Gastroesophageal sphincter (tissue), 4 donors: ENCODE data around the gene ZBTB40. TPM values are rescaled to one million over a fixed set of nuclear protein-coding genes. Genes with fewer than 3 reads are reported as not detected.

Experiments
- ATAC-seq: fragments of 150-250 bp; one replicate; pipeline ENCODE4 v1.9.1; 2016; ENCODE audit warnings: mild to moderate bottlenecking, moderate library complexity
- H3K27ac ChIP-seq, 4 donors: fragments of 200-600 bp; sonication (generic) in 3 of 4; 1 replicate in 3 of 4; 2 replicates in 1 of 4; pipeline ENCODE4 v1.5.1; 2016 to 2019
- H3K27me3 ChIP-seq: fragments of 200-600 bp; sonication (generic); one replicate; pipeline ENCODE4 v1.5.1; 2019
- H3K36me3 ChIP-seq, 2 donors: fragments of 200-600 bp; sonication (generic); one replicate each; pipeline ENCODE4 v1.5.1; 2019; ENCODE audit warnings: control low read depth in 1 of 2
- H3K4me1 ChIP-seq, 3 donors: fragments of 200-600 bp; sonication (generic); 1 replicate in 2 of 3; 2 replicates in 1 of 3; pipeline ENCODE4 v1.5.1; 2016 to 2019; ENCODE audit warnings: control low read depth in 2 of 3
- H3K4me3 ChIP-seq, 2 donors: fragments of 200-600 bp; sonication (generic); one replicate each; pipeline ENCODE4 v1.5.1; 2019; ENCODE audit warnings: mild to moderate bottlenecking in 1 of 2, moderate library complexity in 1 of 2
- H3K9me3 ChIP-seq, 3 donors: fragments of 200-600 bp; sonication (generic); one replicate each; pipeline ENCODE4 v1.5.1; 2017 to 2019; ENCODE audit warnings: control low read depth in 2 of 3
- EP300 ChIP-seq: sonication (generic); formaldehyde crosslinking; IDR thresholded peaks from one replicate; pipeline ENCODE4 v1.6.1; 2017; ENCODE audit warnings: antibody characterized with exemption, mild to moderate bottlenecking
- POLR2A ChIP-seq, 2 donors: fragments of 450-650 bp; IDR thresholded peaks; one replicate each; pipeline ENCODE4 v1.6.1; 2017; ENCODE audit warnings: antibody characterized with exemption in 2 of 2, mild to moderate bottlenecking in 2 of 2, moderate library complexity in 1 of 2
- POLR2AphosphoS5 ChIP-seq: sonication (generic); formaldehyde crosslinking; IDR thresholded peaks from one replicate; pipeline ENCODE4 v1.6.1; 2017; ENCODE audit warnings: antibody characterized with exemption
- WGBS, 2 donors: methylation state at CpG; one replicate each; pipeline ENCODE4 v1.1.5; 2018; ENCODE audit warnings: low coverage in 1 of 2; 5-methylcytosine and 5-hydroxymethylcytosine counted together
- total RNA-seq, 4 donors: library from RNA; depleted of rRNA; stranded (reverse); fragments of >200 nt; gene quantifications; one replicate each; pipeline ENCODE4 v1.1.0, GENCODE V29; 2016
- TF ChIP-seq, protein P1 (sequence below), 4 experiments: fragments of 200-600 bp in 2 of 4; fragments of 450-650 bp in 2 of 4; sonication (generic) in 1 of 4; IDR thresholded peaks; one replicate each; pipeline ENCODE4 v1.5.1; 2017 to 2019; ENCODE audit warnings: antibody characterized with exemption in 4 of 4, mild to moderate bottlenecking in 2 of 4, moderate library complexity in 2 of 4

The ZBTB40 gene
- total RNA-seq, 4 donors from 2014 or later, result 13.8 to 28.2 (median 18.4) TPM

DNA sequence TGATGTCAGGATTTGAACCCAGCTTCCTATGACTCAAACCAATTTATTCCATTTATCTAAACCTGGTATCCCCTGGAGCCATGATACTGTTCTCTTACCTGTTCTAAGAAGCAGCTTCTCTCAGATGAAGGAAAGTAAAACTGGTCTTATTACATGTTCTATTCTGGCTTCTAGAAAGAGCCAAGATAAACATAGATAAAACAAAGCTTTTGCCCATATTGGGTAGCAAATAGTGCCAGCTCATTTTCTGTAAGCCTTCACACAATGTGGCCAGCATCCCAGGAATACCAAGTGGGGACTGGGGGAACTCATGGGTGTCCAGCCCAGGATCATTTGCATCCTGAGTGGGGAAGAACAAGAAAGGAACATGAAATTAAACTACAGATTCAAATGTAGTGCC is 58.2 kb downstream of the ZBTB40 start:
- Histone ChIP-seq H3K9me3 (no peaks in the 10 kb centered on the region), H3K4me1 (no peaks in the 10 kb centered on the region), H3K27me3 (no peaks in the 10 kb centered on the region), H3K36me3 (peaks cover 6 to 98% of the 10 kb centered on the region in 2 donors), H3K4me3 (no peak overlapping the region), H3K27ac (peak overlapping the region in 1 of 4 donors; percentile 52)
- ATAC-seq, result no peak
- TF ChIP-seq POLR2A (IDR thresholded peaks at IDR 0.05) (no peak), EP300 (no peak), POLR2AphosphoS5 (peak; percentile 32)
- TF ChIP-seq, protein P1, sequence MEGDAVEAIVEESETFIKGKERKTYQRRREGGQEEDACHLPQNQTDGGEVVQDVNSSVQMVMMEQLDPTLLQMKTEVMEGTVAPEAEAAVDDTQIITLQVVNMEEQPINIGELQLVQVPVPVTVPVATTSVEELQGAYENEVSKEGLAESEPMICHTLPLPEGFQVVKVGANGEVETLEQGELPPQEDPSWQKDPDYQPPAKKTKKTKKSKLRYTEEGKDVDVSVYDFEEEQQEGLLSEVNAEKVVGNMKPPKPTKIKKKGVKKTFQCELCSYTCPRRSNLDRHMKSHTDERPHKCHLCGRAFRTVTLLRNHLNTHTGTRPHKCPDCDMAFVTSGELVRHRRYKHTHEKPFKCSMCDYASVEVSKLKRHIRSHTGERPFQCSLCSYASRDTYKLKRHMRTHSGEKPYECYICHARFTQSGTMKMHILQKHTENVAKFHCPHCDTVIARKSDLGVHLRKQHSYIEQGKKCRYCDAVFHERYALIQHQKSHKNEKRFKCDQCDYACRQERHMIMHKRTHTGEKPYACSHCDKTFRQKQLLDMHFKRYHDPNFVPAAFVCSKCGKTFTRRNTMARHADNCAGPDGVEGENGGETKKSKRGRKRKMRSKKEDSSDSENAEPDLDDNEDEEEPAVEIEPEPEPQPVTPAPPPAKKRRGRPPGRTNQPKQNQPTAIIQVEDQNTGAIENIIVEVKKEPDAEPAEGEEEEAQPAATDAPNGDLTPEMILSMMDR (IDR thresholded peaks at IDR 0.05), result no peak

DNA sequence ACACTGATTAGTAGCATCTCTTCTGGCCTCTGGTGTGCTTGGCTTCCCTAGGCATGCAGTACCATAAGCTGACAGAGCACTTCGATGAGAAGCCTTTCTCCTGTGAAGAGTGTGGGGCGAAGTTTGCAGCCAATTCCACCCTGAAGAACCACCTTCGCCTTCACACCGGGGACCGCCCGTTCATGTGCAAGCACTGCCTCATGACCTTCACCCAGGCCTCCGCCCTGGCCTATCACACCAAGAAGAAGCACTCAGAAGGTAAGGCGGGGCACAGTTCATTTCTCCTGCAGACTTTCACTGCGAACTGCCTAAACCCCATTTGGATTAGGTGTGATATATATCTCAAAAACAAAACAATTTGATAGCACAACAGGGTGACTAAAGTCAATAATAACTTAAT is 61.2 kb downstream of the ZBTB40 start:
- Histone ChIP-seq H3K27ac (no peak overlapping the region), H3K4me1 (peaks cover 0 to 6% (median 0%) of the 10 kb centered on the region in 3 donors), H3K36me3 (peaks cover 3 to 100% of the 10 kb centered on the region in 2 donors), H3K9me3 (no peaks in the 10 kb centered on the region), H3K4me3 (no peak overlapping the region), H3K27me3 (no peaks in the 10 kb centered on the region)
- no peak for ATAC-seq
- WGBS, 2 donors, result 98% methylated on average over 7 of the region's 9 CpGs; no CpG with 5 or more reads in 1 of the 2 donors
- no peak for TF ChIP-seq POLR2A (IDR thresholded peaks at IDR 0.05)
- TF ChIP-seq EP300, result no peak
- TF ChIP-seq POLR2AphosphoS5, result no peak
- TF ChIP-seq, protein P1 (IDR thresholded peaks at IDR 0.05), result no peak

DNA sequence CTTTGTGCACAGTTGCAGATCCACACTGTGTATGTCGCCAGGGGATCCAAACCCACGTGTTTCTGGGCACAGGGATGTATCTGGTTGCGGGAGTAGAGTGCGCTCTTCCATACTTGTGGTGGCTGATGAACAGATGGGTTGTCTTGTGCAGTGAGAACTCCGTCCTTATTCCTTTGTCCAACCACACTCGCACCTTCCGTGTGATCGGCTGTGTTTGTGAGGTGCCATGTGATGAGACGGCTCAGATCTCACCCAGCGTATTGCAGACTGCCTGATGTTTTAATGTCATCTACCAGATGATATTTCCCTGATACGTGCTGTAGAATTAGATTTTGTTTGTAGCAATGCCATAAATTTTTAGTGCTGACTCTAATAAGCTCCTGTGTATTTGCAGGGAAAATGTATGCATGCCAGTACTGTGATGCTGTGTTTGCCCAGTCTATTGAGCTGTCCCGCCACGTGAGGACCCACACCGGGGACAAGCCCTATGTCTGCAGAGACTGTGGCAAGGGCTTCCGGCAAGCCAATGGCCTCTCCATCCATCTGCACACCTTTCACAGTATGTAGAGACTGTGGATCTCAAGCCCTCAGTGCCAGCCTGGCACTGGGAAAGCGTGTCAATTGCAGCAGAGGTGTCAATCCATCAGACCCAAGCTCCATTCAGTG is 65.4 kb downstream of the ZBTB40 start:
- Histone ChIP-seq H3K9me3 (no peaks in the 10 kb centered on the region), H3K4me1 (peaks cover 0 to 17% (median 0%) of the 10 kb centered on the region in 3 donors), H3K36me3 (peaks cover 3 to 100% of the 10 kb centered on the region in 2 donors), H3K4me3 (no peak overlapping the region), H3K27me3 (no peaks in the 10 kb centered on the region), H3K27ac (no peak overlapping the region)
- ATAC-seq, result no peak
- WGBS, 2 donors, result 86 to 92% methylated on average over 8 to 11 of the region's 16 CpGs
- TF ChIP-seq, protein P1 (IDR thresholded peaks at IDR 0.05), result no peak
- TF ChIP-seq POLR2A (IDR thresholded peaks at IDR 0.05) (no peak), POLR2AphosphoS5 (no peak), EP300 (no peak)

DNA sequence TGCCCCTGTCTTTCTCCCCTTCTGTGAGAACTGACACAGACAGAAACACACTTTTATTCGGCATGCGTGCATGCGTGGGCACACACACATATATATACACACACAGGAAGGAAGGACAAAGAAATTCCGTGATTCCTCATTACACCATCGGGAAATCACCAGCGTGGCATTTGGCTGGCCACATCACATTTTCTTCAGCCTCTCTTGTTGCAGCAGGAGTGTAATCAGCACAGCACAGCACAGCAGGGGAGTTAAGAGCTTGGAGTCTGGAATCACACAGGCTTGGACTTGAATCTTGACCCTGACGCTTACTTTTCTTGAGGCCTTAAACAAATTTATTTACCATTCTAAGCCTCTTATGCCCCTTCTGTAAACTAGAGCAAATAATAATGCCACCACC is 66.3 kb downstream of the ZBTB40 start:
- no peaks in the 10 kb centered on the region for H3K27me3 ChIP-seq
- peaks cover 3 to 99% of the 10 kb centered on the region in 2 donors for H3K36me3 ChIP-seq
- no peak for ATAC-seq
- TF ChIP-seq, protein P1 (IDR thresholded peaks at IDR 0.05), result no peak
- TF ChIP-seq EP300 (no peak), POLR2AphosphoS5 (no peak)
- no peaks in the 10 kb centered on the region for H3K9me3 ChIP-seq
- no peak overlapping the region for H3K27ac ChIP-seq
- H3K4me3 ChIP-seq, result no peak overlapping the region
- peaks cover 0 to 17% (median 0%) of the 10 kb centered on the region in 3 donors for H3K4me1 ChIP-seq
- 30 to 59% methylated on average over 4 to 7 of the region's 7 CpGs for WGBS, 2 donors

DNA sequence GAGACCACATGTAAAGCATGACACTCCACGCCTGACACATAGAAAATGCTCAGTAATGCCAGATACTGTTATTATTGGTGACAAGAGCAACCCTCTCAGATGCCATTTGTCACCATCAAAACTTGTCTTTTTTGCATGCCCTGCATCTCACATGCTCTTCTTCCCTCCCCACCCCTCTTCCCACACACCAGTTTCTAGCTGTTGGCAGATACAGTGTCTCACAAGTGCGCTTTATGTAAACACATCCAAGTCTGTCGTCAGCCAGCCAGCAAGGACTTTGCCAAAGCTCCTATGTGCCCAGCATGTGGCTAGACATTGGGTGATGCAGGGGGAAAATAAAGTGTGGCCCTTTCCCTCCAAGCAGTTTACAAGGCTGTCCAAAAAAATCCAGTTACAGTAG is 66.7 kb downstream of the ZBTB40 start:
- H3K36me3 ChIP-seq, result peaks cover 3 to 99% of the 10 kb centered on the region in 2 donors
- H3K9me3 ChIP-seq, result no peaks in the 10 kb centered on the region
- no peak for TF ChIP-seq EP300
- H3K4me3 ChIP-seq, result no peak overlapping the region
- WGBS, 2 donors, result 36 to 67% methylated on average over 2 to 3 of the region's 3 CpGs
- ATAC-seq, result no peak
- H3K4me1 ChIP-seq, result peaks cover 0 to 17% (median 0%) of the 10 kb centered on the region in 3 donors
- peak overlapping the region in 1 of 4 donors; percentile 9 for H3K27ac ChIP-seq
- no peaks in the 10 kb centered on the region for H3K27me3 ChIP-seq
